MM.1S (cell line): Measurements from ENCODE around the gene CD151.

Source experiments
- EZH2phosphoT487 ChIP-seq: fragments of 300-600 bp; sonication (generic); IDR thresholded peaks from 2 replicates; pipeline ENCODE4 v1.6.1; 2018; ENCODE audit warnings: antibody characterized with exemption, low read length
- TF ChIP-seq, protein P1 (sequence below): fragments of 300-600 bp; sonication (generic); IDR thresholded peaks from 2 replicates; pipeline ENCODE4 v1.5.1; 2016; ENCODE audit warnings: antibody characterized with exemption, low read length, mixed read lengths

DNA sequence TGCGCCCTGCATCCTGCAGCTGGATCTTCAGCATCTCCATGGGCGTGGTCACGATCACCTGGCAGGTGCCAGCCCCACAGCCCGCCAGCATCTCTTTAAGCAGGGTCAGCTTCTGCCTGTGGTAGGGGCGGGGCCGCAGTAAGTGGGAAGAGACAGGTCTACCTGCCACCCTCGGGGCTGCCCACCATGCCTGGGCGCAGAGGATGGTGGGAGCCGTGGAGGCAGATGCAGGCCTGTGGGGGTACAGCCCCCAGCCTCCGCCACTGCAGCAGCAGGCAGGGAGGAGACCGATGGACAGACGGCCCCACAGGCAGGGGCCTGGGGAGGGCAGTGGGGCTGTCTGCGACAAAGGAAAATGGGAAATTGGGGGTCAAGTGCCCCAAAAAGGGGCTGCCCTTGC, 39.9 kb upstream of the CD151 start:
- TF ChIP-seq, protein P1, sequence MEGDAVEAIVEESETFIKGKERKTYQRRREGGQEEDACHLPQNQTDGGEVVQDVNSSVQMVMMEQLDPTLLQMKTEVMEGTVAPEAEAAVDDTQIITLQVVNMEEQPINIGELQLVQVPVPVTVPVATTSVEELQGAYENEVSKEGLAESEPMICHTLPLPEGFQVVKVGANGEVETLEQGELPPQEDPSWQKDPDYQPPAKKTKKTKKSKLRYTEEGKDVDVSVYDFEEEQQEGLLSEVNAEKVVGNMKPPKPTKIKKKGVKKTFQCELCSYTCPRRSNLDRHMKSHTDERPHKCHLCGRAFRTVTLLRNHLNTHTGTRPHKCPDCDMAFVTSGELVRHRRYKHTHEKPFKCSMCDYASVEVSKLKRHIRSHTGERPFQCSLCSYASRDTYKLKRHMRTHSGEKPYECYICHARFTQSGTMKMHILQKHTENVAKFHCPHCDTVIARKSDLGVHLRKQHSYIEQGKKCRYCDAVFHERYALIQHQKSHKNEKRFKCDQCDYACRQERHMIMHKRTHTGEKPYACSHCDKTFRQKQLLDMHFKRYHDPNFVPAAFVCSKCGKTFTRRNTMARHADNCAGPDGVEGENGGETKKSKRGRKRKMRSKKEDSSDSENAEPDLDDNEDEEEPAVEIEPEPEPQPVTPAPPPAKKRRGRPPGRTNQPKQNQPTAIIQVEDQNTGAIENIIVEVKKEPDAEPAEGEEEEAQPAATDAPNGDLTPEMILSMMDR, result no peak
- no peak for TF ChIP-seq EZH2phosphoT487
